GM12874 (cell line): ENCODE data around the gene COL16A1.

Experiments used
- CTCF ChIP-seq: IDR thresholded peaks from 2 replicates; pipeline ENCODE4 v1.5.1; 2011; ENCODE audit warnings: low read depth, mild to moderate bottlenecking, control low read depth, low read length, moderate library complexity; ENCODE audit not compliant: insufficient read depth

Gene COL16A1

GRCh38 chr1:31678681-31679080, 25.1 kb downstream of the COL16A1 start:
- TF ChIP-seq CTCF, result no peak

- TF ChIP-seq CTCF, result no peak
Observed at GRCh38 chr1:31677949-31678348, 25.9 kb downstream of the COL16A1 start.

- TF ChIP-seq CTCF, result no peak
Observed at GRCh38 chr1:31677401-31677800, 26.4 kb downstream of the COL16A1 start.

- TF ChIP-seq CTCF, result no peak
Observed at GRCh38 chr1:31675756-31676155, 28.1 kb downstream of the COL16A1 start.

- TF ChIP-seq CTCF, result no peak
Observed at GRCh38 chr1:31675161-31675560, 28.7 kb downstream of the COL16A1 start.

- TF ChIP-seq CTCF, result no peak
Observed at GRCh38 chr1:31674626-31675025, 29.2 kb downstream of the COL16A1 start.

GRCh38 chr1:31673433-31673832, 30.4 kb downstream of the COL16A1 start:
- no peak for TF ChIP-seq CTCF

- TF ChIP-seq CTCF, result no peak
Observed at GRCh38 chr1:31672986-31673385, 30.8 kb downstream of the COL16A1 start.
